Panc1 (cell line): ENCODE data around the gene KIRREL3.

Experiments
- POLR2AphosphoS5 ChIP-seq: IDR thresholded peaks from 2 replicates; pipeline ENCODE4 v1.6.1; 2012; ENCODE audit warnings: mild to moderate bottlenecking, low read depth, low read length, moderate library complexity
- SIN3A ChIP-seq: IDR thresholded peaks from 2 replicates; pipeline ENCODE4 v1.6.1; 2012; ENCODE audit warnings: low read depth, mild to moderate bottlenecking, low read length, moderate library complexity, borderline replicate concordance; ENCODE audit not compliant: insufficient read depth
- TF ChIP-seq, protein P1 (sequence below): fragments of 450-650 bp; IDR thresholded peaks from 2 replicates; pipeline ENCODE4 v1.5.1; 2017; ENCODE audit warnings: mild to moderate bottlenecking

DNA sequence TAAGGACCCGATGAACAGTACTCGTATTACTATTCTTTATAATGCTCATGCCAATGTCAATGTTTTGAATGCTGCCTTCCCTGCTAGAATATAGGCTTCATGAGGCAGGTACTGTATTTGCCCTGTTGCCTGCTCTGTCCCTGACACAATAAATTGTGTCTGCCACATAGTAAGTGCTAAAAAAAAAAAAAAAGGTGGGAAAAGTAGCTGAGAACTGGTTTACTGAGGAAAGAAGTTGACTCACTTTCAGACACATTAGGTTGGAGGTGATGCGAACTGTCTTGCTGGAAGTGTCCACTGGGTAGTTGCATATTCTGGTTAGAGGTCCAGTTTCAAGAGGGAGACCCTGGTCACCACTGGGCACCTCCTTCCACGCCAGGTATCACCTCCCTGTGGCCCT is 255.9 kb downstream of the KIRREL3 start:
- TF ChIP-seq, protein P1, sequence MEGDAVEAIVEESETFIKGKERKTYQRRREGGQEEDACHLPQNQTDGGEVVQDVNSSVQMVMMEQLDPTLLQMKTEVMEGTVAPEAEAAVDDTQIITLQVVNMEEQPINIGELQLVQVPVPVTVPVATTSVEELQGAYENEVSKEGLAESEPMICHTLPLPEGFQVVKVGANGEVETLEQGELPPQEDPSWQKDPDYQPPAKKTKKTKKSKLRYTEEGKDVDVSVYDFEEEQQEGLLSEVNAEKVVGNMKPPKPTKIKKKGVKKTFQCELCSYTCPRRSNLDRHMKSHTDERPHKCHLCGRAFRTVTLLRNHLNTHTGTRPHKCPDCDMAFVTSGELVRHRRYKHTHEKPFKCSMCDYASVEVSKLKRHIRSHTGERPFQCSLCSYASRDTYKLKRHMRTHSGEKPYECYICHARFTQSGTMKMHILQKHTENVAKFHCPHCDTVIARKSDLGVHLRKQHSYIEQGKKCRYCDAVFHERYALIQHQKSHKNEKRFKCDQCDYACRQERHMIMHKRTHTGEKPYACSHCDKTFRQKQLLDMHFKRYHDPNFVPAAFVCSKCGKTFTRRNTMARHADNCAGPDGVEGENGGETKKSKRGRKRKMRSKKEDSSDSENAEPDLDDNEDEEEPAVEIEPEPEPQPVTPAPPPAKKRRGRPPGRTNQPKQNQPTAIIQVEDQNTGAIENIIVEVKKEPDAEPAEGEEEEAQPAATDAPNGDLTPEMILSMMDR: no peak
- TF ChIP-seq SIN3A (no peak), POLR2AphosphoS5 (no peak)
